A549 (cell line): ENCODE data around the gene APLN. TPM values are rescaled to one million over a fixed set of nuclear protein-coding genes. Genes with fewer than 3 reads are reported as not detected.
A peak's percentile ranks its signal among the peaks of the same experiment; 100 is the strongest.

ENCODE experiments used
- ATAC-seq, 2 experiments: fragments of 200-7000 bp in 1 of 2; fragments of >200 bp in 1 of 2; cut with Nextera tagmentation in 1 of 2; cut with Tn5 transposase in 1 of 2; 3 replicates each; pipeline versions ENCODE4 v1.8.0 to v1.9.1; 2018 to 2020; ENCODE audit warnings: mild to moderate bottlenecking in 1 of 2, moderate library complexity in 1 of 2
- CTCF ChIA-PET: fragments of 300-600 bp; sonication (Branson Sonifier 250); formaldehyde crosslinking; extraction: SDS; loops from one replicate; lab custom pipeline; 2021; ENCODE audit warnings: antibody characterized with exemption, inconsistent platforms; lab: Yijun Ruan, JAX
- POLR2A ChIA-PET: fragments of 350-600 bp; formaldehyde crosslinking; extraction: SDS; loops from one replicate; lab custom pipeline; 2021; ENCODE audit warnings: antibody characterized with exemption, inconsistent platforms; lab: Yijun Ruan, JAX
- DNase-seq, 2 experiments: peaks; one replicate each; pipeline versions ENCODE4 v3.0.0 to v3.0.0-alpha.2; 2011 to 2016; ENCODE audit warnings: low read depth in 1 of 2, low spot score in 1 of 2
- FAIRE-seq: peaks from 2 replicates; lab custom pipeline; 2011; peaks lifted over from hg19 to GRCh38; lab: Jason Lieb, UNC
- H3K27ac ChIP-seq, 2 experiments: fragments of >200 bp; sonication (Bioruptor Twin); formaldehyde crosslinking; 3 replicates each; pipeline ENCODE4 v1.5.1; 2016 to 2017
- H3K4me1 ChIP-seq: fragments of >200 bp; sonication (Bioruptor Twin); formaldehyde crosslinking; 3 replicates; pipeline ENCODE4 v1.6.1; 2016
- H3K4me2 ChIP-seq: fragments of >200 bp; sonication (Bioruptor Twin); formaldehyde crosslinking; 3 replicates; pipeline ENCODE4 v1.6.1; 2016
- H3K4me3 ChIP-seq: fragments of >200 bp; sonication (Bioruptor Twin); formaldehyde crosslinking; 3 replicates; pipeline ENCODE4 v1.5.1; 2016
- H3K9me3 ChIP-seq: fragments of >200 bp; sonication (Bioruptor Twin); formaldehyde crosslinking; 3 replicates; pipeline ENCODE4 v1.6.1; 2016
- BCL3 ChIP-seq: fragments of >200 bp; sonication (Bioruptor Twin); formaldehyde crosslinking; IDR thresholded peaks from 3 replicates; pipeline ENCODE4 v1.6.1; 2016
- CBX8 ChIP-seq: fragments of 200-600 bp; sonication (generic); IDR thresholded peaks from 2 replicates; pipeline ENCODE4 v1.6.1; 2016
- E2F6 ChIP-seq: IDR thresholded peaks from 2 replicates; pipeline ENCODE4 v1.6.1; 2012; ENCODE audit warnings: low read depth, borderline replicate concordance
- FOSL2 ChIP-seq, 2 experiments: fragments of 450-650 bp in 1 of 2; fragments of >200 bp in 1 of 2; sonication (Bioruptor Twin) in 1 of 2; formaldehyde crosslinking; IDR thresholded peaks; 2 replicates each; pipeline versions ENCODE4 v1.5.0 to v1.6.1; 2016 to 2020; ENCODE audit warnings: mild to moderate bottlenecking in 1 of 2, moderate library complexity in 1 of 2
- NR3C1 ChIP-seq: fragments of >200 bp; sonication (Bioruptor Twin); formaldehyde crosslinking; IDR thresholded peaks from 3 replicates; pipeline ENCODE4 v1.6.1; 2017
- RAD21 ChIP-seq, 2 experiments: fragments of >200 bp in 1 of 2; sonication (Bioruptor Twin) in 1 of 2; formaldehyde crosslinking in 1 of 2; IDR thresholded peaks in 1 of 2; conservative IDR thresholded peaks in 1 of 2; 2 replicates in 1 of 2; 3 replicates in 1 of 2; pipeline ENCODE4 v1.6.1; 2012 to 2018; ENCODE audit warnings: inconsistent platforms in 1 of 2
- RARB ChIP-seq: fragments of 250-450 bp; sonication (Bioruptor Pico); IDR thresholded peaks from 2 replicates; pipeline ENCODE4 v1.8.0; 2021; ENCODE audit warnings: mild to moderate bottlenecking, moderate library complexity
- RFX5 ChIP-seq: fragments of 450-650 bp; IDR thresholded peaks from 2 replicates; pipeline ENCODE4 v1.7.1; 2014; ENCODE audit warnings: antibody characterized with exemption, mild to moderate bottlenecking, moderate library complexity
- SMC3 ChIP-seq: fragments of >200 bp; sonication (Bioruptor Twin); formaldehyde crosslinking; IDR thresholded peaks from 3 replicates; pipeline ENCODE4 v1.6.1; 2018; ENCODE audit warnings: inconsistent platforms
- WGBS: methylation state at CpG from one replicate; pipeline ENCODE4 v1.1.6; 2017; ENCODE audit errors: missing lambda C conversion rate; 5-methylcytosine and 5-hydroxymethylcytosine counted together
- polyA plus RNA-seq, 4 experiments: library from polyadenylated mRNA; depleted of rRNA in 3 of 4; stranded (reverse); fragments of >200 nt; fragmentation: RNase III in 1 of 4; extraction: RNeasy Plus Mini Kit Qiagen cat#74134 plus additional on column Dnase treatment in 1 of 4; gene quantifications; 2 replicates in 3 of 4; 3 replicates in 1 of 4; pipeline ENCODE4 v1.2.3, GENCODE V29; 2011 to 2017
- TF ChIP-seq, protein P1 (sequence below): fragments of 250-450 bp; sonication (Bioruptor Pico); IDR thresholded peaks from 2 replicates; pipeline ENCODE4 v1.5.0; 2021; ENCODE audit warnings: mild to moderate bottlenecking, moderate library complexity, borderline replicate concordance
- TF ChIP-seq, protein P2 (sequence below): fragments of 250-450 bp; sonication (Bioruptor Pico); IDR thresholded peaks from 2 replicates; pipeline ENCODE4 v1.5.0; 2020; ENCODE audit warnings: low read depth, mild to moderate bottlenecking, moderate library complexity
- TF ChIP-seq, protein P3 (sequence below): fragments of >200 bp; sonication (Bioruptor Twin); formaldehyde crosslinking; IDR thresholded peaks from 3 replicates; pipeline ENCODE4 v1.5.1; 2016

Gene APLN
- polyA plus RNA-seq, 2 of the 4 experiments (the other 2 are of a cell fraction), result 0.18 to 0.74 TPM

DNA sequence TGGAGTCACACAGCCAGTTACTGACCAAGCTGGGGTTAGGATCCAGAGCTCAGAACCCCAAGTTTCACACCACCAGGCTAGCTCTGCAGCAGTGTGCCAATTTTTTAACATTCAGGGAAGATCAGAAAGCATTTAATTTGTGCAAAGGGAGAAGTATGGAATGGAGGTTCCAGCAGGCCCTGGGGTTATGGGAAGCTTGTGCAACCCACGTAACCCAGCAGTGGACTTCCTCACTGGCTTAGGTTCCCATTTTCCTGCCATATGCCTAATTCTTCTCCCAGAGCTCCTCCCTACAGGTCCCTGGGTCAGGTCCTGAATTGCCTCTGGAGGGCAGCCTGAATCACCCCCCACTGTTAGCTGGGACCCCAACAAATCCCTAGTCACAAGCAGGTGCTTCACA, 14.0 kb downstream of the APLN start:
- no peaks in the 10 kb centered on the region for H3K4me1 ChIP-seq
- ChIA-PET CTCF (interaction anchor here (0.6 to 14.6 kb wide), 7 partner anchors 10 to 316 kb away, joined by 4 to 218 read pairs (median 8); partner anchors contain the start of gene APLN), POLR2A (no interaction called here)
- no peak for TF ChIP-seq NR3C1
- TF ChIP-seq, protein P1, sequence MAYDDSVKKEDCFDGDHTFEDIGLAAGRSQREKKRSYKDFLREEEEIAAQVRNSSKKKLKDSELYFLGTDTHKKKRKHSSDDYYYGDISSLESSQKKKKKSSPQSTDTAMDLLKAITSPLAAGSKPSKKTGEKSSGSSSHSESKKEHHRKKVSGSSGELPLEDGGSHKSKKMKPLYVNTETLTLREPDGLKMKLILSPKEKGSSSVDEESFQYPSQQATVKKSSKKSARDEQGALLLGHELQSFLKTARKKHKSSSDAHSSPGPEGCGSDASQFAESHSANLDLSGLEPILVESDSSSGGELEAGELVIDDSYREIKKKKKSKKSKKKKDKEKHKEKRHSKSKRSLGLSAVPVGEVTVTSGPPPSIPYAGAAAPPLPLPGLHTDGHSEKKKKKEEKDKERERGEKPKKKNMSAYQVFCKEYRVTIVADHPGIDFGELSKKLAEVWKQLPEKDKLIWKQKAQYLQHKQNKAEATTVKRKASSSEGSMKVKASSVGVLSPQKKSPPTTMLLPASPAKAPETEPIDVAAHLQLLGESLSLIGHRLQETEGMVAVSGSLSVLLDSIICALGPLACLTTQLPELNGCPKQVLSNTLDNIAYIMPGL, result no peak
- no peaks in the 10 kb centered on the region for H3K9me3 ChIP-seq
- H3K27ac ChIP-seq, result no peak overlapping the region
- FAIRE-seq, result no peak
- H3K4me3 ChIP-seq, result no peak overlapping the region
- no peak for ATAC-seq
- 88% methylated on average over 1 of the region's 1 CpG for WGBS
- DNase-seq, result no peak
- H3K4me2 ChIP-seq, result no peak overlapping the region

GRCh38 chrX:129638917-129639316, 15.8 kb downstream of the APLN start:
- ChIA-PET POLR2A (no interaction called here), CTCF (interaction anchor here (0.7 to 14.6 kb wide), 14 partner anchors 11 to 184 kb away, joined by 3 to 218 read pairs (median 12); partner anchors contain the start of gene APLN)
- no peak overlapping the region for H3K27ac ChIP-seq
- H3K9me3 ChIP-seq, result no peaks in the 10 kb centered on the region
- no peak for DNase-seq
- H3K4me2 ChIP-seq, result no peak overlapping the region
- 71% methylated on average over 6 of the region's 8 CpGs for WGBS
- TF ChIP-seq CBX8 (no peak), RFX5 (no peak), FOSL2 (IDR thresholded peaks at IDR 0.05) (no peak), FOSL2 (CRISPR knock-in tag; IDR thresholded peaks at IDR 0.05) (no peak), BCL3 (no peak), E2F6 (no peak)
- TF ChIP-seq, protein P1, result no peak
- TF ChIP-seq, protein P2, sequence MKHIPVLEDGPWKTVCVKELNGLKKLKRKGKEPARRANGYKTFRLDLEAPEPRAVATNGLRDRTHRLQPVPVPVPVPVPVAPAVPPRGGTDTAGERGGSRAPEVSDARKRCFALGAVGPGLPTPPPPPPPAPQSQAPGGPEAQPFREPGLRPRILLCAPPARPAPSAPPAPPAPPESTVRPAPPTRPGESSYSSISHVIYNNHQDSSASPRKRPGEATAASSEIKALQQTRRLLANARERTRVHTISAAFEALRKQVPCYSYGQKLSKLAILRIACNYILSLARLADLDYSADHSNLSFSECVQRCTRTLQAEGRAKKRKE (CRISPR knock-in tag), result no peak
- TF ChIP-seq, all 56 proteins: peak for 0
- ATAC-seq (no peak), FAIRE-seq (no peak)
- H3K4me3 ChIP-seq, result no peak overlapping the region
- H3K4me1 ChIP-seq, result no peaks in the 10 kb centered on the region

- FAIRE-seq, result peak; percentile 97
- H3K9me3 ChIP-seq, result no peaks in the 10 kb centered on the region
- no peak overlapping the region for H3K4me3 ChIP-seq
- no peaks in the 10 kb centered on the region for H3K4me1 ChIP-seq
- peak; percentile 71 to 91 for ATAC-seq
- H3K4me2 ChIP-seq, result no peak overlapping the region
- DNase-seq, result peak; percentile 60 to 72
- TF ChIP-seq, protein P3, sequence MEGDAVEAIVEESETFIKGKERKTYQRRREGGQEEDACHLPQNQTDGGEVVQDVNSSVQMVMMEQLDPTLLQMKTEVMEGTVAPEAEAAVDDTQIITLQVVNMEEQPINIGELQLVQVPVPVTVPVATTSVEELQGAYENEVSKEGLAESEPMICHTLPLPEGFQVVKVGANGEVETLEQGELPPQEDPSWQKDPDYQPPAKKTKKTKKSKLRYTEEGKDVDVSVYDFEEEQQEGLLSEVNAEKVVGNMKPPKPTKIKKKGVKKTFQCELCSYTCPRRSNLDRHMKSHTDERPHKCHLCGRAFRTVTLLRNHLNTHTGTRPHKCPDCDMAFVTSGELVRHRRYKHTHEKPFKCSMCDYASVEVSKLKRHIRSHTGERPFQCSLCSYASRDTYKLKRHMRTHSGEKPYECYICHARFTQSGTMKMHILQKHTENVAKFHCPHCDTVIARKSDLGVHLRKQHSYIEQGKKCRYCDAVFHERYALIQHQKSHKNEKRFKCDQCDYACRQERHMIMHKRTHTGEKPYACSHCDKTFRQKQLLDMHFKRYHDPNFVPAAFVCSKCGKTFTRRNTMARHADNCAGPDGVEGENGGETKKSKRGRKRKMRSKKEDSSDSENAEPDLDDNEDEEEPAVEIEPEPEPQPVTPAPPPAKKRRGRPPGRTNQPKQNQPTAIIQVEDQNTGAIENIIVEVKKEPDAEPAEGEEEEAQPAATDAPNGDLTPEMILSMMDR, result peak; percentile 74
- TF ChIP-seq SMC3, result peak; percentile 81
- peak; percentile 76 to 83 for TF ChIP-seq RAD21 (conservative IDR thresholded peaks at IDR 0.05 in 1 of 2, IDR thresholded peaks at IDR 0.05 in 1 of 2)
- TF ChIP-seq RARB (CRISPR knock-in tag), result no peak
- TF ChIP-seq, all 56 proteins: peak for 3
- H3K27ac ChIP-seq, result no peak overlapping the region
- CTCF ChIA-PET, result interaction anchor here (0.6 to 14.6 kb wide), 38 partner anchors 10 to 527 kb away, joined by 3 to 218 read pairs (median 5); partner anchors contain the start of gene APLN
- POLR2A ChIA-PET, result no interaction called here
- 9% methylated on average over 13 of the region's 13 CpGs for WGBS
These were observed 17.3 kb downstream of the APLN start for GRCh38 chrX:129637217-129638109.
